NCI-H82 treated with DMSO at 0.1 percent for 48 hours (cell line): Measurements from ENCODE around the gene ASB15.
A peak's percentile ranks its signal among the peaks of the same experiment; 100 is the strongest.
"Not testable (repeated sequence)": the region's sequence is repeated elsewhere in the genome, so short reads cannot be mapped to it uniquely, and the experiment has no call there.

Experiments
- DNase-seq: peaks from one replicate; lab custom pipeline; 2025; ENCODE audit not compliant: unreplicated experiment; lab: John Stamatoyannopoulos, UW

The ASB15 gene

GRCh38 chr7:123601530-123601929, at the start of gene ASB15:
ASB15 (plus strand) TSS chr7:123601821; CDS start chr7:123614503, 12,682 bp downstream.
- DNase-seq, result peak; percentile 96

- not testable (repeated sequence) for DNase-seq
These were observed 49.5 kb upstream of the ASB15 start for GRCh38 chr7:123552134-123552533.

GRCh38 chr7:123552641-123553040, 49.0 kb upstream of the ASB15 start:
- DNase-seq, result no peak

- DNase-seq, result no peak
These were observed 48.5 kb upstream of the ASB15 start for GRCh38 chr7:123553159-123553558.

GRCh38 chr7:123555484-123555883, 46.1 kb upstream of the ASB15 start:
- no peak for DNase-seq

- DNase-seq, result no peak
These were observed 44.6 kb upstream of the ASB15 start for GRCh38 chr7:123557016-123557397.

GRCh38 chr7:123557398-123558288, 44.0 kb upstream of the ASB15 start, which contains the start of gene NDUFA5:
NDUFA5 (minus strand) TSS chr7:123557818; CDS start chr7:123557795, 23 bp downstream.
- DNase-seq, result peak; percentile 98

GRCh38 chr7:123558289-123558874, 43.2 kb upstream of the ASB15 start:
- DNase-seq, result no peak

- no peak for DNase-seq
These were observed 39.5 kb upstream of the ASB15 start for GRCh38 chr7:123562121-123562520.

GRCh38 chr7:123569352-123570010, 32.1 kb upstream of the ASB15 start:
- DNase-seq, result no peak

GRCh38 chr7:123570390-123571182, 31.0 kb upstream of the ASB15 start:
- no peak for DNase-seq

- DNase-seq, result no peak
These were observed 30.4 kb upstream of the ASB15 start for GRCh38 chr7:123571187-123571586.

- DNase-seq, result no peak
These were observed 29.9 kb upstream of the ASB15 start for GRCh38 chr7:123571684-123572083.

GRCh38 chr7:123573341-123573740, 28.3 kb upstream of the ASB15 start:
- DNase-seq, result no peak

GRCh38 chr7:123573896-123574467, 27.6 kb upstream of the ASB15 start:
- DNase-seq, result no peak

GRCh38 chr7:123579416-123579815, 22.2 kb upstream of the ASB15 start:
- DNase-seq, result no peak

GRCh38 chr7:123580406-123581161, 21.0 kb upstream of the ASB15 start:
- peak; percentile 71 for DNase-seq

- no peak for DNase-seq
These were observed 20.5 kb upstream of the ASB15 start for GRCh38 chr7:123581162-123581459.

- no peak for DNase-seq
These were observed 17.8 kb upstream of the ASB15 start for GRCh38 chr7:123583821-123584220.

- DNase-seq, result no peak
These were observed 13.2 kb upstream of the ASB15 start for GRCh38 chr7:123588376-123588775.
